ENCODE data around the gene NINJ1.

Gene NINJ1

GRCh38 chr9:93081931-93082330, 52.1 kb downstream of the NINJ1 start:
- no peak for TF ChIP-seq SIN3A (IDR thresholded peaks at IDR 0.05; ENCODE audit: borderline replicate concordance, insufficient read depth, low read length)
- no peak for TF ChIP-seq REST (IDR thresholded peaks at IDR 0.05; ENCODE audit: insufficient read depth in 1 of 2, low read depth in 2 of 2, low read length in 2 of 2)

- TF ChIP-seq POLR2AphosphoS5 (IDR thresholded peaks at IDR 0.05; ENCODE audit: low read depth, low read length) = no peak
- TF ChIP-seq SIN3A (IDR thresholded peaks at IDR 0.05; ENCODE audit: borderline replicate concordance, insufficient read depth, low read length) = no peak
- no peak for TF ChIP-seq FOXP2 (optimal IDR thresholded peaks at IDR 0.05; ENCODE audit: borderline replicate concordance, extremely low read depth, extremely low read length, insufficient read depth)
- no peak for TF ChIP-seq REST (IDR thresholded peaks at IDR 0.05; ENCODE audit: insufficient read depth in 1 of 2, low read depth in 2 of 2, low read length in 2 of 2)
- no peak for TF ChIP-seq TAF1 (IDR thresholded peaks at IDR 0.05; ENCODE audit: borderline replicate concordance, insufficient read depth, low read length)
Measured at GRCh38 chr9:93081081-93081529, 52.9 kb downstream of the NINJ1 start.

- no peak for TF ChIP-seq POLR2AphosphoS5 (IDR thresholded peaks at IDR 0.05; ENCODE audit: low read depth, low read length)
- no peak for TF ChIP-seq FOXP2 (optimal IDR thresholded peaks at IDR 0.05; ENCODE audit: borderline replicate concordance, extremely low read depth, extremely low read length, insufficient read depth)
- TF ChIP-seq SIN3A (IDR thresholded peaks at IDR 0.05; ENCODE audit: borderline replicate concordance, insufficient read depth, low read length) = no peak
- no peak for TF ChIP-seq REST (IDR thresholded peaks at IDR 0.05; ENCODE audit: insufficient read depth in 1 of 2, low read depth in 2 of 2, low read length in 2 of 2)
- no peak for TF ChIP-seq TAF1 (IDR thresholded peaks at IDR 0.05; ENCODE audit: borderline replicate concordance, insufficient read depth, low read length)
Measured at GRCh38 chr9:93080406-93080805, 53.6 kb downstream of the NINJ1 start.

- TF ChIP-seq SIN3A (IDR thresholded peaks at IDR 0.05; ENCODE audit: borderline replicate concordance, insufficient read depth, low read length) (no peak), FOXP2 (optimal IDR thresholded peaks at IDR 0.05; ENCODE audit: borderline replicate concordance, extremely low read depth, extremely low read length, insufficient read depth) (no peak), REST (IDR thresholded peaks at IDR 0.05; ENCODE audit: insufficient read depth in 1 of 2, low read depth in 2 of 2, low read length in 2 of 2) (no peak), TAF1 (IDR thresholded peaks at IDR 0.05; ENCODE audit: borderline replicate concordance, insufficient read depth, low read length) (no peak), POLR2AphosphoS5 (IDR thresholded peaks at IDR 0.05; ENCODE audit: low read depth, low read length) (no peak)
Measured at GRCh38 chr9:93079371-93079770, 54.7 kb downstream of the NINJ1 start.

- TF ChIP-seq FOXP2 (optimal IDR thresholded peaks at IDR 0.05; ENCODE audit: borderline replicate concordance, extremely low read depth, extremely low read length, insufficient read depth) (no peak), SIN3A (IDR thresholded peaks at IDR 0.05; ENCODE audit: borderline replicate concordance, insufficient read depth, low read length) (no peak), REST (IDR thresholded peaks at IDR 0.05; ENCODE audit: insufficient read depth in 1 of 2, low read depth in 2 of 2, low read length in 2 of 2) (no peak), POLR2AphosphoS5 (IDR thresholded peaks at IDR 0.05; ENCODE audit: low read depth, low read length) (no peak), TAF1 (IDR thresholded peaks at IDR 0.05; ENCODE audit: borderline replicate concordance, insufficient read depth, low read length) (no peak)
Measured at GRCh38 chr9:93077811-93078210, 56.2 kb downstream of the NINJ1 start.
